CD4-positive, alpha-beta T cell treated with Interleukin-4 for 4 hours (primary cell): Measurements from ENCODE around the gene SAPCD1.
A peak's percentile ranks its signal among the peaks of the same experiment; 100 is the strongest.

Source experiments
- DNase-seq: peaks from one replicate; pipeline ENCODE4 v3.0.0-alpha.2; 2020

The SAPCD1 gene

GRCh38 chr6:31762356-31762755, at the start of gene SAPCD1:
TSS of gene SAPCD1 (plus strand) at chr6:31762656. CDS start at chr6:31763055, 399 bp downstream.
- DNase-seq = no peak

GRCh38 chr6:31713465-31713864, 49.0 kb upstream of the SAPCD1 start:
- no peak for DNase-seq

DNA sequence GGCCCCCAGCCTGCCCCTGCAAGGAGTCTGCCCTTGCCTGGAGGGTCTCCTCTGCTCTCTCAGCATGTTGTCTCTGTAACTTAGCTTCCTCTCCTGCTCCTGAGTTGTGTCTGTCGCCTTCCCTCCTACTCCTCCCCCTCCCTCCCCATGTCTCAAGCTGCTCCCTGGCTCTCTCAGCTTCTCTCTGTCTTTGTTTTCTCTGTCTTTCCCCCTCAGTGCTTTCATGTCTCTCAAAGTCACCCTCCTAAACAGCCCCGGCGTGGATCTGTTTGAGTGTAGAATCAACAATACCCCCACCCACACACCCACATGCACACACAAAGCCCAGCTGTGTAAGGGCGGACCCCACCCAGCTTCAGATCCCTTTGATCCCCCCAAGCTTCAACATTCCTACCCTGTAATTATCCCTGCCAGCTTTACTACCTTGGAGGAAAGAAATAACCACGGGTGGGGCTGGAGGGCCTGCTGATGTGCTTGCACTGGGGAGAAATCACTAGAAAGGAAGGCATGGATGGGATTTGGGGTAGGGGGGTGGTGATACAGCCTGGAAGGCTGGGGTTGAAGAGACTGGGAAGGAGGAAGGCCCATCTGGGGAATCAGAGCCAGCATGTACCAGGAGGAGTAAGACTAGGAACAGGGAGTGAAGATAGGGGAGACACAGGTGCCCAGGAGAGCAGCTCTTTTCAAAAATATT, 48.3 kb upstream of the SAPCD1 start:
- DNase-seq = no peak

- DNase-seq = no peak
These were observed 47.2 kb upstream of the SAPCD1 start, which contains the start of gene LY6G6D for GRCh38 chr6:31715022-31715958. TSS of gene LY6G6D (plus strand) at chr6:31715348. CDS start at chr6:31715356, 8 bp downstream.

DNA sequence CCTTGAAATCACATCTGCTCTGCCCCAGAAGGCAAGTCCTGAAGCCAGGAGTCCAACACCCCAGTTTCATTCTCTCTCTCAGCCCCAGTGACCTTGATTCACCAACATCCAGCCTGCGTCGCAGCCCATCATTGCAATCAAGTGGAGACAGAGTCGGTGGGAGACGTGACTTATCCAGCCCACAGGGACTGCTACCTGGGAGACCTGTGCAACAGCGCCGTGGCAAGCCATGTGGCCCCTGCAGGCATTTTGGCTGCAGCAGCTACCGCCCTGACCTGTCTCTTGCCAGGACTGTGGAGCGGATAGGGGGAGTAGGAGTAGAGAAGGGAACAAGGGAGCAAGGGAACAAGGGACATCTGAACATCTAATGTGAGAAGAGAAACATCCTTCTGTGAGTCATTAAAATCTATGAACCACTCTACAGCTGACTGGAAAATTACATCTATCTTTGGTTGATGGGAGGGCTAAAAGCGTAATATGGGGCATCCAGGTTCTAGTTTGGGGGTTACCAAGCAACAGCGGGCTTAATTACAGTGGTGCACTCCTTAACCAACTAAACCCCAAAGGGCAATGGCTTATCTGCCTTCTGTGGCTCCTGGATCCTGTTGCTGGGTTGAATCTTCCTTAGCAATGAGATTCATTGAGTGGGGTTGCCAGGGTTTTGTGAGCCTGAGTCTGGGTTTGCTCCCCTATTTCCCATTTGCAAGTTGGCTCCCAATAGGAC, 44.8 kb upstream of the SAPCD1 start:
- DNase-seq = no peak

DNA sequence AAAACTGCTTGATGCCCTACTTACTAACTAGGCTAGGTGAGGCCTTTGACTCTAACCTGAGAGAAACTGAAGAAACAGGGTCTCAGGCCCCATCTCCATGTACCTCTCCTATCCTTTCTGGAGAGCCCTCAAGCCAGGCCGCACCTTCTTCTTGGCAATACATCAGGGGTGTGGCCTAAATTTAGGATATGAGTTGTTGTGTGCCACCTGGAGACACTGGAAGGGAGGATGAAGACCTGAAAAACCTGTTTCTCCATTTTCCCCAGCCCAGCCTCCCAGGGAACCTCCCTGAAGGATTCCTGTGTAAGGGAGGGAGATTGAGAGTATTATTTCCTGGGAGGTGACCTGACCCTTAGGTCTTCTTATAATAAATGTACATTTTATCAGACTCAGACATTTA, 44.2 kb upstream of the SAPCD1 start:
- DNase-seq = no peak

DNA sequence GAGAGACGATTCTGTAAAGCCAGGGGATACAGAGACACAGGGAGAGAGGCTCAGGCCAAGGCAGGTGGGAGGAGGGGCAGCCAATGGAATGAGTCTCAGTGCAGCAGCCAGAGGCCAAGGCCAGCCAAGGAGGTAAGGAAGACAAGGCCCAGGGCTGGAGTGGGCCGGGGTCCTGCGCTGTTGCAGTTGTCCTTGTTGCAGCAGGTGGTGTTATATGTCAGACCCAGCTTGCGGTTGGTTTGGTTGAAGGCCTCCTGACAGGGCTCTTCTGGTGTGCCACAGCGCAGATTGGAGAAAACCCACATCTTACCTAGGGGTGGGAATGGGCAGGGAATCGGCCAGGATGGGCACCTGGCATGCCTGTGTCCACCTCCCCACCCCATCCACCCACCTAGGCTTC, 43.5 kb upstream of the SAPCD1 start:
- DNase-seq = no peak

- DNase-seq = no peak
These were observed 42.2 kb upstream of the SAPCD1 start for GRCh38 chr6:31720196-31720770.

GRCh38 chr6:31721351-31722020, 41.0 kb upstream of the SAPCD1 start, which contains the start of gene LY6G6C:
TSS of gene LY6G6C (minus strand) at chr6:31721746. CDS start at chr6:31721679, 67 bp downstream.
- DNase-seq = no peak

- DNase-seq = no peak
These were observed 40.3 kb upstream of the SAPCD1 start for GRCh38 chr6:31722173-31722572.

GRCh38 chr6:31723245-31723979, 39.0 kb upstream of the SAPCD1 start, which contains the start of gene MPIG6B:
TSS of gene MPIG6B (plus strand) at chr6:31723373. CDS start at chr6:31723384, 11 bp downstream.
- DNase-seq = no peak

GRCh38 chr6:31723980-31724691, 38.3 kb upstream of the SAPCD1 start:
- no peak for DNase-seq

GRCh38 chr6:31725502-31726350, 36.7 kb upstream of the SAPCD1 start:
- DNase-seq = no peak

DNA sequence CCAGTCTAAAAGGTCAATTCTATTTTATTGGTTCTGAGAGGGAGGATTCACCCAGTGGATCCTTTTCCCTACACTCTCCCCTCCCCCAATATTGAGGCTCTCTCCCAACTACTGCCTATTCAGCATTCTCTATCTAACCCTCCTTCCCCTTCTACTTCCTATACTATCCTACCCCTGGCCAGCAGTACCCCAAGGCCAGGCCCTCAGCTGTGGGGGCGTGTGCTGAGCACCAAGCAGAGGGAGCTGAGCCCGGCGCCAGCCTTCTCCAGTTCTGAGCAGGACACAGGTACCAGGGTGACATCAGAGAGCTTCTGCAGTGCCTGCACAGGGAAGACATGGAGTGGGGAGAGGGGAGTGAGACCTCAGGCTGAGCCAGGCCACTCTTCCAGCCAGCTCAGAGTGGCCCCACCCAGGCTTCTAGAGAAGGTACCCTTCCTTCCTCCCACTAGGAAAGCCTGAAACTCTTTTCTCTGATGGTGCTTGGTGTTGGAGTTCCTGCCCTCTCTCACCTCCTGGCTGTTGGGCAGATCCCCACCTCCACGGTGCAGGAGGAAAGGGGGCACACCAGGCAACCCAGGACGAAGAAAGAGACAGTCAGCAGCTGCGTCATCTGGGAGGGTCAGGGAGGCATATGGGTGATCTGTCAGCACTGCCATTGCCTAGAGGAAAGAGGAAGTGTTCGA, 35.3 kb upstream of the SAPCD1 start:
- no peak for DNase-seq

DNA sequence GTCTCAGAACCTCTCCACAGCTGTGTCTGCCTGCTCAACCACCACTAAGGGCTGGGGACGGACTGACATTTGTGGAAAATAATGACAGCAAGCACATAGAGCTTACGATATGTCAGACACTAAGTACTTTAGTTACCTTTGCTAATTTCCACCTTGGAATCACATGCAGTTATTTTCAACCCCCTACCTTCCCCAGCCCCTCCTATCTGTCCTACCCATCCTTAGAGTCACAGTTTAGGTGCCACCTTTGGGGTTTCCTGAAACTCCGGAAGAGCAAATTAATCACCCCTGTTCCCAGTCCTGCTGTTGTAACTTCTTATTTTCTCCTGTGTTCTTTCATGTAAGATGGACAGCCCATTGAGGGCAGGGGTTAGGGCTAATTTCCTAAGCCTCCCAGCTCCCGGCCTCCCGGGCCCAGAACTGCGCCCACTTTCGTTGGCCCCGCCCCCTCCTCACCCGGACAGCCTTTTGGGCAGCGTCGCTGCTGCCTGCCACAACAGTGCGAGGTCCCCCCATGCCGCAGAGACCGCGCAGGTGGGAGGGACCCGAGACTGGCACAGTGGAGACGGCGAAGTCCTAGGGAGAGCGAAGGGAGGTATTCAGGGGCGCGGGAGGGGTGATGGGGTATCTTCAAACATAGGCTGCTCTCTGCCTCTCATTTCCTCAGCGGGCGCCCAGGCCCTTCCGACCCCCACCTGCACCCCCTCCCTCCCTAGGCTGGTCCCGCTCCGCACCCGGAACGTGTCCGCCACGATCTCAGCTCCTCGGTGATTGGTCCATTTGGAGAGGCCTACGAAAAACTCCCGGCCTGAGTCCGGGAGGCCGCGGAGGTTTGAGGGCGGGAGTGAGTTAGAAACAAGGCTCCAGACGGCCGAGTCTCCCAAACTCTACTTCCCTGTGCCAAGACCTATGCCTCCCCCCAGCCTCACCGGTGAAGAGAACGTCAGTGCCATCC, 34.5 kb upstream of the SAPCD1 start:
- no peak for DNase-seq

GRCh38 chr6:31728767-31729514, 33.5 kb upstream of the SAPCD1 start, which contains the start of gene DDAH2:
TSS of gene DDAH2 (minus strand) at chr6:31729299. CDS start at chr6:31729161, 138 bp downstream.
- no peak for DNase-seq

- DNase-seq = peak; percentile 75
These were observed 32.9 kb upstream of the SAPCD1 start for GRCh38 chr6:31729515-31729978.
